ENCODE results near the gene BMAL1. TPM values are rescaled to one million over a fixed set of nuclear protein-coding genes. Genes with fewer than 3 reads are reported as not detected.

The BMAL1 gene
- total RNA-seq, 5 donors from 2014 or later (not counting 1 experiment from before 2014, with no cell fraction given) = 67.9 to 99.2 (median 72.1) TPM

GRCh38 chr11:13341026-13341425 lies 63.4 kb downstream of the BMAL1 start:
- Mint-ChIP-seq H3K4me3 (no peak overlapping the region), H3K9me3 (no peaks in the 10 kb centered on the region), H3K27me3 (no peaks in the 10 kb centered on the region), H3K4me1 (peaks cover 68 to 88% (median 84%) of the 10 kb centered on the region in 3 donors), H3K36me3 (peaks cover 10% of the 10 kb centered on the region), H3K27ac (peak overlapping the region; percentile 69 to 80)
- H3K36me3 ChIP-seq (ENCODE audit: control insufficient read depth in 2 of 2, extremely low read depth in 1 of 2, insufficient read depth in 1 of 2, low read length in 1 of 2) = peaks cover 0 to 2% of the 10 kb centered on the region in 2 donors
- no peak for DNase-seq
- H3K27me3 ChIP-seq (replicated peaks in 1 of 2; ENCODE audit: control insufficient read depth in 2 of 2, extremely low read depth in 1 of 2, insufficient read depth in 2 of 2, low read length in 1 of 2) = no peaks in the 10 kb centered on the region
- ChIA-PET CTCF (interaction anchor here in 1 of 2 donors (1.0 kb wide), 1 partner anchor 13 kb away, joined by 3 read pairs; no protein-coding TSS in a partner anchor), POLR2A (no interaction called here)
- peaks cover 0 to 41% of the 10 kb centered on the region in 2 experiments for H3K4me1 ChIP-seq (ENCODE audit: control insufficient read depth in 1 of 2, extremely low read depth in 1 of 2, insufficient read depth in 2 of 2, low read length in 2 of 2)
- H3K4me3 ChIP-seq (ENCODE audit: control insufficient read depth in 1 of 2, extremely low read depth in 1 of 2, low read length in 1 of 2) = no peak overlapping the region
- H3K9me3 ChIP-seq = no peaks in the 10 kb centered on the region
- no peak for ATAC-seq (replicated peaks in 1 of 4)
- no peak overlapping the region for H3K27ac ChIP-seq (ENCODE audit: low read length)
- 71% methylated on average over 5 of the region's 5 CpGs for WGBS (ENCODE audit: insufficient coverage)

- no peak overlapping the region for H3K4me3 ChIP-seq (ENCODE audit: control insufficient read depth in 1 of 2, extremely low read depth in 1 of 2, low read length in 1 of 2)
- ATAC-seq (replicated peaks in 1 of 4) = no peak
- CTCF ChIA-PET = interaction anchor here (0.7 to 1.5 kb wide), 8 partner anchors 8 to 377 kb away, joined by 4 to 7 read pairs (median 4); no protein-coding TSS in a partner anchor
- 100% methylated on average over 2 of the region's 4 CpGs for WGBS (ENCODE audit: insufficient coverage)
- H3K27me3 Mint-ChIP-seq = no peaks in the 10 kb centered on the region
- no peaks in the 10 kb centered on the region for H3K9me3 ChIP-seq
- peak overlapping the region in 1 of 2 donors; percentile 80 for H3K27ac Mint-ChIP-seq
- H3K4me1 Mint-ChIP-seq = peaks cover 73 to 88% (median 86%) of the 10 kb centered on the region in 3 donors
- no peak overlapping the region for H3K4me3 Mint-ChIP-seq
- H3K9me3 Mint-ChIP-seq = no peaks in the 10 kb centered on the region
- H3K27me3 ChIP-seq (replicated peaks in 1 of 2; ENCODE audit: control insufficient read depth in 2 of 2, extremely low read depth in 1 of 2, insufficient read depth in 2 of 2, low read length in 1 of 2) = no peaks in the 10 kb centered on the region
- H3K36me3 ChIP-seq (ENCODE audit: control insufficient read depth in 2 of 2, extremely low read depth in 1 of 2, insufficient read depth in 1 of 2, low read length in 1 of 2) = peaks cover 0 to 9% of the 10 kb centered on the region in 2 donors
- H3K4me1 ChIP-seq (ENCODE audit: control insufficient read depth in 1 of 2, extremely low read depth in 1 of 2, insufficient read depth in 2 of 2, low read length in 2 of 2) = peaks cover 4 to 52% of the 10 kb centered on the region in 2 experiments
- POLR2A ChIA-PET = no interaction called here
- no peak overlapping the region for H3K27ac ChIP-seq (ENCODE audit: low read length)
- DNase-seq = no peak
- H3K36me3 Mint-ChIP-seq = peaks cover 11% of the 10 kb centered on the region
Measured at GRCh38 chr11:13343067-13343466, 65.5 kb downstream of the BMAL1 start.

GRCh38 chr11:13343931-13344717 lies 66.5 kb downstream of the BMAL1 start:
- Histone ChIP-seq H3K36me3 (ENCODE audit: control insufficient read depth in 2 of 2, extremely low read depth in 1 of 2, insufficient read depth in 1 of 2, low read length in 1 of 2) (peaks cover 0 to 9% of the 10 kb centered on the region in 2 donors), H3K4me3 (ENCODE audit: control insufficient read depth in 1 of 2, extremely low read depth in 1 of 2, low read length in 1 of 2) (no peak overlapping the region), H3K27me3 (replicated peaks in 1 of 2; ENCODE audit: control insufficient read depth in 2 of 2, extremely low read depth in 1 of 2, insufficient read depth in 2 of 2, low read length in 1 of 2) (no peaks in the 10 kb centered on the region), H3K4me1 (ENCODE audit: control insufficient read depth in 1 of 2, extremely low read depth in 1 of 2, insufficient read depth in 2 of 2, low read length in 2 of 2) (peaks cover 4 to 47% of the 10 kb centered on the region in 2 experiments), H3K9me3 (no peaks in the 10 kb centered on the region), H3K27ac (ENCODE audit: low read length) (no peak overlapping the region)
- ATAC-seq (replicated peaks in 1 of 4) (peak; percentile 52 to 57 (median 54)), DNase-seq (peak; percentile 26 to 84 (median 62))
- ChIA-PET CTCF (interaction anchor here (0.6 to 1.5 kb wide), 13 partner anchors 8 to 378 kb away, joined by 3 to 7 read pairs (median 4); no protein-coding TSS in a partner anchor), POLR2A (no interaction called here)
- no peak overlapping the region for H3K4me3 Mint-ChIP-seq
- peak overlapping the region in 1 of 2 donors; percentile 32 for H3K27ac Mint-ChIP-seq
- WGBS (ENCODE audit: insufficient coverage) = 82% methylated on average over 7 of the region's 10 CpGs
- H3K9me3 Mint-ChIP-seq = no peaks in the 10 kb centered on the region
- no peaks in the 10 kb centered on the region for H3K27me3 Mint-ChIP-seq
- H3K4me1 Mint-ChIP-seq = peaks cover 70 to 85% (median 83%) of the 10 kb centered on the region in 3 donors
- peaks cover 16% of the 10 kb centered on the region for H3K36me3 Mint-ChIP-seq

- no peaks in the 10 kb centered on the region for H3K27me3 ChIP-seq (replicated peaks in 1 of 2; ENCODE audit: control insufficient read depth in 2 of 2, extremely low read depth in 1 of 2, insufficient read depth in 2 of 2, low read length in 1 of 2)
- CTCF ChIA-PET = interaction anchor here (0.8 to 1.5 kb wide), 11 partner anchors 9 to 362 kb away, joined by 3 to 7 read pairs (median 4); no protein-coding TSS in a partner anchor
- H3K36me3 ChIP-seq (ENCODE audit: control insufficient read depth in 2 of 2, extremely low read depth in 1 of 2, insufficient read depth in 1 of 2, low read length in 1 of 2) = peaks cover 0 to 14% of the 10 kb centered on the region in 2 donors
- H3K4me1 ChIP-seq (ENCODE audit: control insufficient read depth in 1 of 2, extremely low read depth in 1 of 2, insufficient read depth in 2 of 2, low read length in 2 of 2) = peaks cover 4 to 40% of the 10 kb centered on the region in 2 experiments
- no peak overlapping the region for H3K27ac ChIP-seq (ENCODE audit: low read length)
- 100% methylated on average over 1 of the region's 1 CpG for WGBS (ENCODE audit: insufficient coverage)
- Mint-ChIP-seq H3K4me1 (peaks cover 63 to 78% (median 76%) of the 10 kb centered on the region in 3 donors), H3K4me3 (no peak overlapping the region), H3K9me3 (no peaks in the 10 kb centered on the region), H3K27ac (no peak overlapping the region), H3K36me3 (peaks cover 22% of the 10 kb centered on the region), H3K27me3 (no peaks in the 10 kb centered on the region)
- H3K4me3 ChIP-seq (ENCODE audit: control insufficient read depth in 1 of 2, extremely low read depth in 1 of 2, low read length in 1 of 2) = no peak overlapping the region
- no peak for DNase-seq
- POLR2A ChIA-PET = interaction anchor here in 1 of 2 donors (0.7 kb wide), 1 partner anchor 11 kb away, joined by 3 read pairs; no protein-coding TSS in a partner anchor
- no peak for ATAC-seq (replicated peaks in 1 of 4)
- H3K9me3 ChIP-seq = no peaks in the 10 kb centered on the region
Measured at GRCh38 chr11:13344818-13345217, 67.2 kb downstream of the BMAL1 start.

GRCh38 chr11:13346470-13346869 lies 68.9 kb downstream of the BMAL1 start:
- no peak overlapping the region for H3K27ac Mint-ChIP-seq
- DNase-seq (no peak), ATAC-seq (replicated peaks in 1 of 4) (no peak)
- POLR2A ChIA-PET = no interaction called here
- peaks cover 47 to 67% (median 60%) of the 10 kb centered on the region in 3 donors for H3K4me1 Mint-ChIP-seq
- CTCF ChIA-PET = interaction anchor here in 1 of 2 donors (0.6 kb wide), 1 partner anchor 397 kb away, joined by 3 read pairs; no protein-coding TSS in a partner anchor
- H3K27me3 ChIP-seq (replicated peaks in 1 of 2; ENCODE audit: control insufficient read depth in 2 of 2, extremely low read depth in 1 of 2, insufficient read depth in 2 of 2, low read length in 1 of 2) = no peaks in the 10 kb centered on the region
- no peak overlapping the region for H3K4me3 ChIP-seq (ENCODE audit: control insufficient read depth in 1 of 2, extremely low read depth in 1 of 2, low read length in 1 of 2)
- H3K36me3 ChIP-seq (ENCODE audit: control insufficient read depth in 2 of 2, extremely low read depth in 1 of 2, insufficient read depth in 1 of 2, low read length in 1 of 2) = peaks cover 0 to 26% of the 10 kb centered on the region in 2 donors
- peaks cover 27% of the 10 kb centered on the region for H3K36me3 Mint-ChIP-seq
- 100% methylated on average over 2 of the region's 5 CpGs for WGBS (ENCODE audit: insufficient coverage)
- H3K4me1 ChIP-seq (ENCODE audit: control insufficient read depth in 1 of 2, extremely low read depth in 1 of 2, insufficient read depth in 2 of 2, low read length in 2 of 2) = peaks cover 4 to 40% of the 10 kb centered on the region in 2 experiments
- H3K27me3 Mint-ChIP-seq = no peaks in the 10 kb centered on the region
- no peak overlapping the region for H3K27ac ChIP-seq (ENCODE audit: low read length)
- no peaks in the 10 kb centered on the region for H3K9me3 ChIP-seq
- no peaks in the 10 kb centered on the region for H3K9me3 Mint-ChIP-seq
- H3K4me3 Mint-ChIP-seq = no peak overlapping the region

GRCh38 chr11:13347901-13348300 lies 70.3 kb downstream of the BMAL1 start:
- peaks cover 4 to 40% of the 10 kb centered on the region in 2 experiments for H3K4me1 ChIP-seq (ENCODE audit: control insufficient read depth in 1 of 2, extremely low read depth in 1 of 2, insufficient read depth in 2 of 2, low read length in 2 of 2)
- peak overlapping the region in 1 of 3 donors; percentile 50 for H3K4me3 Mint-ChIP-seq
- ChIA-PET POLR2A (no interaction called here), CTCF (no interaction called here)
- H3K36me3 ChIP-seq (ENCODE audit: control insufficient read depth in 2 of 2, extremely low read depth in 1 of 2, insufficient read depth in 1 of 2, low read length in 1 of 2) = peaks cover 3 to 38% of the 10 kb centered on the region in 2 donors
- no peaks in the 10 kb centered on the region for H3K27me3 Mint-ChIP-seq
- H3K36me3 Mint-ChIP-seq = peaks cover 33% of the 10 kb centered on the region
- peaks cover 51 to 54% (median 52%) of the 10 kb centered on the region in 3 donors for H3K4me1 Mint-ChIP-seq
- no peaks in the 10 kb centered on the region for H3K9me3 Mint-ChIP-seq
- ATAC-seq (replicated peaks in 1 of 4) (no peak), DNase-seq (no peak)
- no peak overlapping the region for H3K27ac ChIP-seq (ENCODE audit: low read length)
- WGBS (ENCODE audit: insufficient coverage) = 65% methylated on average over 7 of the region's 7 CpGs
- H3K4me3 ChIP-seq (ENCODE audit: control insufficient read depth in 1 of 2, extremely low read depth in 1 of 2, low read length in 1 of 2) = no peak overlapping the region
- H3K27ac Mint-ChIP-seq = peak overlapping the region; percentile 50 to 84
- H3K27me3 ChIP-seq (replicated peaks in 1 of 2; ENCODE audit: control insufficient read depth in 2 of 2, extremely low read depth in 1 of 2, insufficient read depth in 2 of 2, low read length in 1 of 2) = no peaks in the 10 kb centered on the region
- H3K9me3 ChIP-seq = no peaks in the 10 kb centered on the region
